Activated CD8-positive, alpha-beta memory T cell treated with anti-CD3 and anti-CD28 coated beads, Interleukin-2, amount 50 U/mL, for 24 hours (primary cell): ENCODE measurements around the gene SLC27A3.
"Not testable (repeated sequence)": the region's sequence is repeated elsewhere in the genome, so short reads cannot be mapped to it uniquely, and the experiment has no call there.

Source experiments
- DNase-seq: peaks from one replicate; pipeline ENCODE4 v3.0.0-alpha.2; 2020; ENCODE audit errors: extremely low read depth

The SLC27A3 gene

DNA sequence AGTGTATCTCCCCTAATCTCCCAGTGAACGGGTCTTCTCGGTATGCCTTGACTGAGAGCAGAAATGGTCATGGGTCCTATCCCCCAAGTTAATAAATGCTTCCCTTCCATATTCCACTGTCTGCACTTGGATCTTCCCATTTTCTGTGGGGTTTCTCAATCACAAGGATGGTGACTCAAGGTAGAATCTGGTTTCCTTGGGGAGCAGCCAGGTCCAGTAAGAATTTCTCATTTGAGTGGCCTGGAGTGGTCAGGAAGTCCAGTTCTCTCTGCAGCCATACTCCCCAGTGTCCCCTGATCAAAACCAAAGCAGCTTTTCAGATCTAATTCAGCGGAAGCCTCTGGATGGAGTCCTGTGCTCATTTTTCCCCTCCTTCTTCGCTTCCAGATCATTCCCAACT lies 14.8 kb upstream of the SLC27A3 start:
- no peak for DNase-seq

DNA sequence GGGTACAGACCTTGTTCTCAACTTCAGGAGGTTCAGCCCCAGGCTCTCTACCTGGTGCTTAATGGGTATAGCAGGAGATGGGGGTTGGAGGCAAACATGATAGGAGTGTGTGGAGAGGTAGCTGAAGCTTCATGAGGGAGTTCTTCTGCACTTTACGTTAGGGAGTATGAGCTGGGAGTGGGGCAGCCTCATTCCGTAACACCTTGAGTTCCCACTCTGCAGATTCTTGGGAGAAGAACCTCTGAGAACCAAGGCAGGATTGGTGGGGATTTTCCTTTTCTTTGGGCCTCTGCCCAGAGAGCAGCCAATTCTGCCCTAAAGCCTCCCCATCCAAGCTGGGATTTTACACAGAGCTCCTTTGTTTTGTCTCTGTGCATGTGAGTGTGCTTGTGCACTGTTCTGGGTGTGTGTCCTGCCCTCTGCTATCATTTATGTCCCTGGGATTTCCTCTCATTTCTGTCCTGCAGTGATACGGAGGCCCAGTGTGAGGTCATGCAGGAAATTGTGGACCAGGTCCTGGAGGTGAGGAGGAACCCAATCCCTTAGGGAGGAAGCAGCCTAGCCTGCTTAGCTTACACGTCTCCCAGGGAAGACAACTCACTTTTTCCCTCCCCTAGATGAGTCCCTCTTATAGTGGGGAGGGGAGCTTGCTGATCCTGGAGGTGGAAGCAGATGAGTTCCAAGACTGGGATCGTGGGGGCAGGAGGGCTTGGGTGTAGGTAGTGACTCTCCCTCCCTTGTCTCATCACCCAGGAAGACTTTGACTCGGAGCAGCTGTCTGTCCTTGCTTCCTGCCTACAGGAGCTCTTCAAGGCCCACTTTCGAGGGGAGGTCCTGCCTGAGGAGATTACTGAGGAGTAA lies 11.6 kb upstream of the SLC27A3 start:
- DNase-seq, result no peak

DNA sequence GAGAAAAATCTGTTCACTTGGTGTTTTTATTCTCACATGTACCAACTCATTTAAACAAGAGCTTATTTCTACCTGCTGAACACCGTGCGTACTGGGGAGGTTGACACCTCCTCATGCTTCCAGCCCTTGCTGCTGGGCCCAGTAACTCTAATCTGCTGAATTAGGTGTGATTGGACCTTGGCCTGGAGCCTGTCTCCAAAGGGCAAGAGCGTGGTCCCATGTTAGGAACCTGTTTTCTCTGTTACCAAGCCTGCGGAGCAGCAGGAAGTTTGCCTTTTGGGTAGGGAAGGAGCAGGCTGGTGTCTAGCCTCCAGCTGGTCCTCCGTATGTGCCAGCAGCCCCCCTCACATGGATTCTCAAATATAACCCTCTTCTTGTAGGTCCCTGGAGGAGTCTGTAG lies 10.9 kb upstream of the SLC27A3 start:
- no peak for DNase-seq

DNA sequence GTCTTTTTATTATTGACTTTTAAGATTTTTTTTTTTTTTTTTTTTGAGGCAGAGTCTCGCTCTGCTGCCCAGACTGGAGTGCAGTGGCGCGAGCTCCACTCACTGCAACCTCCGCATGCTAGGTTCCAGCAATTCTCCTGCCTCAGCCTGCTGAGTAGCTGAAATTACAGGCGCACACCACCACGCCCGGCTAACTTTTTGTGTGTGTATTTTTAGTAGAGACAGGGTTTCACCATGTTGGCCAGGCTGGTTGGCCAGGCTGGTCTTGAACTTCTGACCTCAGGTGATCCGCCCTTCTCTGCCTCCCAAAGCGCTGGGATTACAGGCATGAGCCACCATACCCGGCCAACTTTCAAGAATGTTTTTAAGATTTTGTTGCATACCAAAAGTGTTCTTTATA lies 8.5 kb upstream of the SLC27A3 start:
- DNase-seq, result not testable (repeated sequence)

DNA sequence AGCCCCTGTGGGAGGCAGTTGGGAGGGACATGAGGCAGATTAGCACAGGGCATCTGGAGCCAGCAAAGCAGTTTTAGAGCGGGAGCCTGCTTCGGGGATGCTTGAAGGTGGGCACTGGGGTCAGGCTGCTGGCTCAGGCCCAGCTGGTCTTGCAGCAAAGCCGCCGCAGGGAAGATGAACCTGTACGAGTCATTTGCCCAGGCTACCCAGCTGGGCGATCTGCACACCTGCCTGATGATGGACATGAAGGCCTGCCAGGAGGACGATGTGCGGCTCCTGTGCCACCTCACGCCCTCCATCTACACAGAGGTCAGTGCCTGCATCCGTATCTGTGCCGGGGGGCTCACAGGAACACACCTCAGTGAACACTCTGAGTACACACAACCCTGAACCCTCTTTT lies 7.7 kb upstream of the SLC27A3 start:
- DNase-seq, result no peak

DNA sequence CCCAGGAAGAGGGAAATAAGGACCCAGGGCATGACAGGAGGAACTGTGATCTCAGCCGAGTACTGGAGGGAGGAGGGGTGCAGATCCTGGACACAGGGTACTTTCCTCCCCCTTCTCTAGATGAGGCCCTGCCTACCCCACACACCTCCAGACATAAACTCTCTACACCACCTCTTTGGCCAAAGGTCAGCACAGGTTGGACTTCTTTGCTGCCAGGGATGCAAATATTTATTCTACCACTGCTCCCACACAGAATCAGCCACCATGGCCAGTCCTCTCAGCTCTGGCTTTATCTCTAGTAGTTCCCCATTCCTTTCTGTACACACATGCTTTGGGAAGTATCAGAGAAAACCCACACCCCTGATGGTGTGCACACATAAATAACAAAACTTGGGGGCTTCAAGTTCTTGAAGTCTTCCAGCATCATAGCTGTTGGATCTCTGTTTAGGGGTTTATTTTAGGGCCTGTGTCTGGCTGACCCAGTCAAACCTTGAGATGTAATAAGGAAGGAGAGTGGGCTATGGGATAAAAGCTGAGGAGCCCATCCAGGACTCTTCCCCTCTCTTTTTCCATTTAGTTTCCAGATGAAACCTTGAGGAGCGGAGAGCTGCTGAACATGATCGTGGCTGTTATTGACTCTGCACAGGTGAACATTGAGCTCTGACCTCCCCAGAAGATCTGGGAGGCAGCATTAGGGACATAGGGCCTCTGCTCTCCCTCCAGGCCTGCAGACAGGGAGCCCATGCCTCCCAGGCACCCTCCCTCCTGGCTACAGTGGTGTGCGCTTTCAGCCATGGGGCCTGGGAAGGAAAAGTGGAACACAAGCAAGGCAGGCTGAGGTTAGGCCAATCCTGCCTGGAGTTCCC lies 6.7 kb upstream of the SLC27A3 start:
- DNase-seq, result no peak

DNA sequence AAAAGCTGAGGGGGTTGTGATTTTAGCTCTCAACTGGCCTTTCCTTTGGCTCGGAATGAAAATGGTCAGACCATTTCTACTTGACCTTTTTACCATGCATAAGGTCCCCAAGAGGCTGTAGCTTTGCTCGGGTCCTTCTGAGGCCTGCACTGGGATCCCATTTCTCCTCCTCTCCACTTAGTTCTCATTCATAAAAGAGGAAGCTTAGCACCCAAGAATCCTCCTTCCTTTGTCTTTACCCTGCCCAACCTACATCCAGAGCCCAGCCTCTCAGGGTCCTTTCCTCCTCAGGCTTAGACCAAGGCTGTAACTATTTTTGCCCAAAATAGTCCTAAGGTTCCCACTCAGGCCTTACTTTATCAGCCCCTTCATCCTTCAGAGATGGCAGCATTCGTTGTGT lies 6.0 kb upstream of the SLC27A3 start:
- DNase-seq, result no peak

DNA sequence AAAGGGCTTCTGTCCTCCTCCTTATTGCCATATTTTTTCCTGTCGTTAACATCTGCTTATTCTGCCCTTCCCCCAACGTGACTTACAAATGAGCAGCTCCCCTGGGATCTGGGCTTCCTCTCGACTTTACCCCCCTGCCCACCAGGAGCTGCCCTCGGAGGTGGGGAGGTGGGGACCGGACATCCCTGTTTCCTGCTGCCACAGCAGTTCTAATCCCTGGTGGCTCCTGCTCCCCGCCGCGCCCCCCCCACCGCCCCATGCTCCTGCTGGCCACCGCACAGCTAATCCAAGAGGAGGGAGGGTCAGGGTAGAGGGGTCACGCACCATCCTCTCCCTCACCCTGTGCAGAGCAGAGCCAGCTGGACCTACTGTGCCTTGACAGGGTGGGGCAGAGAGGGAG lies 4.4 kb upstream of the SLC27A3 start:
- no peak for DNase-seq

DNA sequence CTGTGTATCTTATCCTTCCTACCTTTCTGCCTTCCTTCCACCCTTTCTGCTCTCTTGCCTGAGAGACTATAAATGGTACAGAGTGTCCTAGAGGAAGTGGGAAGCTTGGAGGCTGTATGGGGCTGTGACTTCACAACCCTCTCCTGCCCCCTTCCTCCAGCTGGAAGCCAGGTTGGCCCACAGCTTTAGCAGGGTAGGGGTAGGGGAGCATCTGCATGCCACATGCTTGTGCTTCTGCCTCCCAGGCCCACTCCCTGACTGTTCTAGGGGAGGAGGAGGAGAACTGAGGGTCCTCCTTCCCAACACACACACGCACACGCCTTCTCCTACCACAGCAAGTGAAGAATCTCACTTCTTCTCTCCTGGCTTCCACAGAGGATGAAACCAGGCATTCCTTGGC lies 3.9 kb upstream of the SLC27A3 start:
- no peak for DNase-seq

DNA sequence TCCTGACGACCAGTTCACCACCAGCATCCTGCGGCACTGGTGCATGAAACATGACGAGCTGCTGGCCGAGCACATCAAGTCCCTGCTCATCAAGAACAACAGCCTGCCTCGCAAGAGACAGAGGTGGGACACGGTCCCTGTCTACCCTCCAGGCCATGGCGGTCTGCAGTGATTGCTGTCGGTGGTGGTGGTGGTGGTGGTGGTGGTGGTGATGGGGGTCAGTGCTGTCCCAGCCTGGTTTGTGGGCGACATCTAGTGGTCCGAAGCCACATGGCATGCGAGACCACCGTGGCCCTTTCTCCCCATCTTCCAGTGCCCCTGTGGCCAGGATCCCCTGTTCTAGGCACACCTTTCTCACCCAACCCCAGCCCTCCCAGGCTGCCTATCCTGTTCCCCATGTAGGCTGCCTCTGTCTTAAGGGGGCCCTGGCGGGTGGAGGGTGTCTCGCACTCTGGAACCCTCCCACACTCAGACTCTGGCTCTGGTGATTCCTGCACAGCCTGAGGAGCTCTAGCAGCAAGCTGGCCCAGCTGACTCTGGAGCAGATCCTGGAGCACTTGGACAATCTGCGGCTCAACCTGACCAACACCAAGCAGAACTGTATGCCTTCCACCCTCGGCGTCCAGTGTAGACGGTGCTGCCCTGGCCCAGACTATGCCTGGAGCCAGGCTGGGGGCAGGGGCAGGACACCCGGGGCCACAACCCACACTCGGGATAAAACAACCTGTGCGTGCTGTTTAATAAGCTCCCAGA lies 3.2 kb upstream of the SLC27A3 start:
- no peak for DNase-seq

DNA sequence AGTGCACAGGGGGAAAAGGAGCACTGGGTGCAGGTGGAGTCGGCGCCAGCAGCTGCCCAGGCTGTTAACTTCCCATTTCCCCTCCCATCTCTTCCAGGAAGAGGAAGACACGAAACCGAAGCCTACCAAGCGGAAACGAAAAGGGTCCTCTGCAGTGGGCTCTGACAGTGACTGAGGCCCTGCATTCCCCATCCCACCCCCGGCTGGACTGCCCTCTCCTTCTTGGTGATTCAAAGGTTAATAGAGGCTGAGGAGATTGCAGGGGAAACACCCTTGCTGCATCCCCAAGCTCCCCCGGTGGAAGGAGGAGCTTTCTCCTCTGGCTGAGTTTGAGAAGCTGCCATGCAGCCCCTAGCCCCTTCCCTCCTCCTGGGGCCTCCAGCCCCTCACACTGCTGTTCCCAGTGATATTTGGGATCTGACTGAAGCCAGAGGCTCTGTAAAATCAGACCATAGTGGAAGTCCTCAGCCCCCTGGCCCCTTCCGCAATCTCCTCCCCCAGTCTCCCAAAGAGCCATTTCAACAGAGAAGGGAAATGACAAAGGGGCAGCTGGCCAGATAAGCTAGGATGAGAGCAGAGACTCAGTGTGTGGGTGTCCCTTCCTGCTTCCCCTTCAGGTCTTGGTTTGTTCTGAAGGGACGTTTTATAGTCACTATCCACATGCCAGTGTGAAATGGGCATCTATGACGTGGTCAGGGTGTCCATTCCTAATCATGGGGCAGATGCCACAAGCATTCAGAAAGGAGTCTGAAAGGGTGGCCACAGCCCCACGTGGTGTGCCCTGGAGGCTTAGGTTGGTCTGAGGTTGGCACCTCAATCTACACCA lies 1.9 kb upstream of the SLC27A3 start:
- DNase-seq, result no peak

DNA sequence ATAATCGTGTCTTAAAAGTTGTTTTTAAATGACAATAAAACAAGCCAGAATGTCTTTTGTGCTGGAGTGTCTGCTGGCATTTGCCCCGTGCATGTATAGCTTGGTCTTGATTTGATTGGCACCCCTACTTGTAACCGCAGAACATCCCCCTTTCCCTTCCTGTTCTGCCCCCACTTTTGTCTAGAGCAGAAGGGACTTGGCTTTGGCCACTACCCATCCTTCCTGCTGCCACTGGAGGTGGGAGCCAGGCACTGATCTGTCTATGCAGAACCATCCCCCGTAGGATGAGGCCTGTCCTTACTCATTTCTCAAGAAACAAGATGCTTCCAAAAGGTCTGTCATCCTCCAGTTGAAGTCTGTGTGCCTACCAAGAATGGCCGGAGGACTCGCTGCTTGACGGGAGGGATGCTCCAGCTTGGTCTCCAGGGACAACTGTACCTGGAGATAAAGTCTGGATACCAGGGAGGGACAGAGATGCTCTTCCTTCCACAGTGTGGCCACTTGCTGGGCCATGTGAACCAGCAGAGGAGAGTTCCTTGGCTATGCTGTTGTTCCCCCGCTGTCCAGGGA lies 1.1 kb upstream of the SLC27A3 start:
- no peak for DNase-seq

DNA sequence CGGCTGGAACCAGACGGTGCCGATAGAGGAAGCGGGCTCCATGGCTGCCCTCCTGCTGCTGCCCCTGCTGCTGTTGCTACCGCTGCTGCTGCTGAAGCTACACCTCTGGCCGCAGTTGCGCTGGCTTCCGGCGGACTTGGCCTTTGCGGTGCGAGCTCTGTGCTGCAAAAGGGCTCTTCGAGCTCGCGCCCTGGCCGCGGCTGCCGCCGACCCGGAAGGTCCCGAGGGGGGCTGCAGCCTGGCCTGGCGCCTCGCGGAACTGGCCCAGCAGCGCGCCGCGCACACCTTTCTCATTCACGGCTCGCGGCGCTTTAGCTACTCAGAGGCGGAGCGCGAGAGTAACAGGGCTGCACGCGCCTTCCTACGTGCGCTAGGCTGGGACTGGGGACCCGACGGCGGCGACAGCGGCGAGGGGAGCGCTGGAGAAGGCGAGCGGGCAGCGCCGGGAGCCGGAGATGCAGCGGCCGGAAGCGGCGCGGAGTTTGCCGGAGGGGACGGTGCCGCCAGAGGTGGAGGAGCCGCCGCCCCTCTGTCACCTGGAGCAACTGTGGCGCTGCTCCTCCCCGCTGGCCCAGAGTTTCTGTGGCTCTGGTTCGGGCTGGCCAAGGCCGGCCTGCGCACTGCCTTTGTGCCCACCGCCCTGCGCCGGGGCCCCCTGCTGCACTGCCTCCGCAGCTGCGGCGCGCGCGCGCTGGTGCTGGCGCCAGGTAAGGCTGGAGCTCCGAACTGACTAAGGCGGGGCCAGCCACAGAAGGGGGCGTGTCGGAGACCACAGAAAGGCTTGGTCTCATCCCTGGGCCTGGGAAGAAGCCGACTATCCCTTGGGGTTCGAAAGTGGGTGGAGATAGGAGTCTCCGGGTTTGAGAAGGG lies 486 bp downstream of the SLC27A3 start:
- DNase-seq, result no peak

DNA sequence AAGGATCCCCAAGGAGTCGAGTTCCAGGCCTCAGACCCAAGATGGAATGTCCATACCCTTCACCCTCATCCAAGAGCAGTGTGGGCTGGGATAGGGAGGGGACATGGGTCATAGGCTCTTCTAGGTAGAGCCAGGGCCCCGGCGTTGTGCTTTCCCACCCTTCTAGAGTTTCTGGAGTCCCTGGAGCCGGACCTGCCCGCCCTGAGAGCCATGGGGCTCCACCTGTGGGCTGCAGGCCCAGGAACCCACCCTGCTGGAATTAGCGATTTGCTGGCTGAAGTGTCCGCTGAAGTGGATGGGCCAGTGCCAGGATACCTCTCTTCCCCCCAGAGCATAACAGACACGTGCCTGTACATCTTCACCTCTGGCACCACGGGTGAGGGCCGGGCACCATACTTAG lies 1.1 kb downstream of the SLC27A3 start:
- no peak for DNase-seq

DNA sequence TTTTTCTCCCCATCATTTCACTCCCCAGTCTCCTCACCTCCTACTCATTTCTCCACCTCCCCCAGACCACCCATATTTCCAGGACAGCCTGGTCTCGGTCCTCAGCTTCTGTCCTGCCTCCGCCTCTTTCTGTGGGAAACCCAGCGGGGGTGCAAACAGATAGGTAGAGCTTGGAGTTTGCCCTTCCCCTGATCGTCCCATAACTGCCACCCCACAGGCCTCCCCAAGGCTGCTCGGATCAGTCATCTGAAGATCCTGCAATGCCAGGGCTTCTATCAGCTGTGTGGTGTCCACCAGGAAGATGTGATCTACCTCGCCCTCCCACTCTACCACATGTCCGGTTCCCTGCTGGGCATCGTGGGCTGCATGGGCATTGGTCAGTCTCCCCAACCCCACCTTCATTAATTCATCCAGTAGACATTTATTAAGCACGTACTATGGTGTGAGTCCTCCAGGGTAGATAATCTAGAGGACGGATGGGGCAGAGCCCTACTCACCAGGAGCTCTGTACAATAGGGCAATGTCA lies 1.7 kb downstream of the SLC27A3 start:
- no peak for DNase-seq

DNA sequence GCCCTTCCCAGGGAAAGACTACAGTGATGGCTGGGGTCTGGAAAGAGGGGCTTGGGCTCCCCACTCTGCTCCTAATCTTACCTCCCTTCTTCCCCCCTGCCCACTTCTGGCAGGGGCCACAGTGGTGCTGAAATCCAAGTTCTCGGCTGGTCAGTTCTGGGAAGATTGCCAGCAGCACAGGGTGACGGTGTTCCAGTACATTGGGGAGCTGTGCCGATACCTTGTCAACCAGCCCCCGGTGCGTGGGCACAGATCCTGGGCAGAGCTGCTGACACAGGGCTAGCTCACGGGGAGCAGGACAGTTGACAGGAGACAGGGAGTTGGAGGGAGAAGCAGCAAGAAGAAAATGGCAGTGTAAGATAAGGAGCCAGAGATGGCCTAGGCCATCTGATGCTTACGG lies 2.4 kb downstream of the SLC27A3 start:
- DNase-seq, result no peak

DNA sequence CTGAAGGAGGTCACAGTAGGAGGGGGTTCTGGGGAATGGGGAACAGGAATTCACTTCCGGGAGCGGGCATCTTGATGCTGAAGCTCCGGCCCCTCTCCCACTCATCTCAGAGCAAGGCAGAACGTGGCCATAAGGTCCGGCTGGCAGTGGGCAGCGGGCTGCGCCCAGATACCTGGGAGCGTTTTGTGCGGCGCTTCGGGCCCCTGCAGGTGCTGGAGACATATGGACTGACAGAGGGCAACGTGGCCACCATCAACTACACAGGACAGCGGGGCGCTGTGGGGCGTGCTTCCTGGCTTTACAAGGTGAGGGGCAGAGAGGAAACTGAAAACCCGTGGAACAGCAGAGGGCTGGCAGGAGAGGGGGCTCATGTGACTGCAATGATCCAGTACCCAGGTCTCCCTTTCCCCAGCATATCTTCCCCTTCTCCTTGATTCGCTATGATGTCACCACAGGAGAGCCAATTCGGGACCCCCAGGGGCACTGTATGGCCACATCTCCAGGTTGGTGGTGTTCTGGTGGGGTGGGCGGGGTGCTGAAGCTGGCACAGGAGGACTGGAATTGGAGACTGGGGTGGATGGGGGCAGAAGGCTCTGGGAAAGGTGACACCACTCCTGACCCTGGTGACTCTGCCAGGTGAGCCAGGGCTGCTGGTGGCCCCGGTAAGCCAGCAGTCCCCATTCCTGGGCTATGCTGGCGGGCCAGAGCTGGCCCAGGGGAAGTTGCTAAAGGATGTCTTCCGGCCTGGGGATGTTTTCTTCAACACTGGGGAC lies 3.0 kb downstream of the SLC27A3 start:
- DNase-seq, result no peak

DNA sequence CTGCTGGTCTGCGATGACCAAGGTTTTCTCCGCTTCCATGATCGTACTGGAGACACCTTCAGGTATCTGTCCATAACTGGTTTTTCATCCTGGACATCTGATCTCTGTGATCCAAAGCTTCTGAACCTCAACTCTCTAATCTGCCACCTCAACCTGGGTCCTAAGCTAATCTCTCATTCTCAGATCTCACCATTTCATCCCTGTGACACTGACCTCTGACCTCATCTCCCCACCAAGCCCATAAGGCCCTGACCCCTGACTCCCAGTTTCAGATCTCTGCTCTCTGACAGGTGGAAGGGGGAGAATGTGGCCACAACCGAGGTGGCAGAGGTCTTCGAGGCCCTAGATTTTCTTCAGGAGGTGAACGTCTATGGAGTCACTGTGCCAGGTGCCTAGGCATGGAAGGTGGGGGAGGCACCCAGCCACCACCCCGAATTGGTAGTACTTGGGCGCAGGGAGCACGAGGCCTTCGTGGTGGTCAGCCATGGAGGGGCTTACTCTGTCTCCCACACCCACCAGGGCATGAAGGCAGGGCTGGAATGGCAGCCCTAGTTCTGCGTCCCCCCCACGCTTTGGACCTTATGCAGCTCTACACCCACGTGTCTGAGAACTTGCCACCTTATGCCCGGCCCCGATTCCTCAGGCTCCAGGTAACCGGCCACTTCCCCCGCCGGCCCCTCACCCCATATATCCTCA lies 3.8 kb downstream of the SLC27A3 start:
- DNase-seq, result no peak
